Activated CD8-positive, alpha-beta memory T cell treated with anti-CD3 and anti-CD28 coated beads for 1 hour (primary cell): ENCODE data around the gene FKBP10.
A peak's percentile ranks its signal among the peaks of the same experiment; 100 is the strongest.

Source experiments
- DNase-seq, 2 donors: peaks; one replicate each; pipeline ENCODE4 v3.0.0-alpha.2; 2020; ENCODE audit warnings: low read depth in 1 of 2; ENCODE audit errors: extremely low read depth in 1 of 2

FKBP10 gene

GRCh38 chr17:41781404-41782110 lies 31.2 kb upstream of the FKBP10 start:
- no peak for DNase-seq

GRCh38 chr17:41782142-41782541 lies 30.7 kb upstream of the FKBP10 start:
- DNase-seq = no peak

- DNase-seq = no peak
These were observed 28.5 kb upstream of the FKBP10 start for GRCh38 chr17:41784207-41784744.

- DNase-seq = no peak
These were observed 27.5 kb upstream of the FKBP10 start for GRCh38 chr17:41785091-41785858.

- DNase-seq = no peak
These were observed 27.0 kb upstream of the FKBP10 start for GRCh38 chr17:41785859-41786226.

GRCh38 chr17:41786227-41787020 lies 26.4 kb upstream of the FKBP10 start, which contains the start of gene JUP:
Gene JUP, minus strand, starts transcription at chr17:41786711. Its CDS starts 14,857 bp downstream, at chr17:41771854.
- DNase-seq = peak; percentile 71

- no peak for DNase-seq
These were observed 25.8 kb upstream of the FKBP10 start for GRCh38 chr17:41787021-41787418.

GRCh38 chr17:41792845-41793783 lies 19.7 kb upstream of the FKBP10 start:
- no peak for DNase-seq

GRCh38 chr17:41793784-41794539 lies 18.8 kb upstream of the FKBP10 start:
- DNase-seq = no peak

- DNase-seq = no peak
These were observed 18.2 kb upstream of the FKBP10 start for GRCh38 chr17:41794540-41794975.

- DNase-seq = no peak
These were observed 16.5 kb upstream of the FKBP10 start for GRCh38 chr17:41796121-41796895.

GRCh38 chr17:41797377-41797776 lies 15.4 kb upstream of the FKBP10 start:
- no peak for DNase-seq

- DNase-seq = no peak
These were observed 13.4 kb upstream of the FKBP10 start for GRCh38 chr17:41799366-41799765.

- DNase-seq = no peak
These were observed 12.0 kb upstream of the FKBP10 start for GRCh38 chr17:41800601-41801373.

- peak; percentile 46 to 66 for DNase-seq
These were observed 11.2 kb upstream of the FKBP10 start for GRCh38 chr17:41801374-41802271.

- DNase-seq = no peak
These were observed 9.5 kb upstream of the FKBP10 start for GRCh38 chr17:41803049-41804020.
